Prostate gland (tissue), 2 donors: ENCODE results near the gene TSPAN12. TPM values are rescaled to one million over a fixed set of nuclear protein-coding genes. Genes with fewer than 3 reads are reported as not detected.

Experiments
- DNase-seq: peaks from one replicate; pipeline ENCODE4 v3.0.0-alpha.2; 2019; ENCODE audit warnings: low spot score
- H3K27ac ChIP-seq, 2 donors: fragments of 200-600 bp; sonication (generic); 2 replicates each; pipeline ENCODE4 v1.5.1; 2017 to 2019
- H3K27me3 ChIP-seq: fragments of 200-600 bp; sonication (generic); replicated peaks from 2 replicates; pipeline ENCODE4 v1.5.1; 2019; ENCODE audit not compliant: insufficient read depth
- H3K36me3 ChIP-seq, 2 donors: fragments of 200-600 bp; sonication (generic); 1 replicate in 1 of 2; 2 replicates in 1 of 2; pipeline versions ENCODE4 v1.5.1 to v1.8.1; 2017 to 2019
- H3K4me1 ChIP-seq: fragments of 200-600 bp; sonication (generic); replicated peaks from 2 replicates; pipeline ENCODE4 v1.5.1; 2019
- H3K4me3 ChIP-seq, 2 donors: fragments of 200-600 bp; sonication (generic); 2 replicates each; pipeline ENCODE4 v1.5.1; 2017 to 2019
- H3K9me3 ChIP-seq: fragments of 200-600 bp; sonication (generic); 2 replicates; pipeline ENCODE4 v1.5.1; 2017
- CTCF ChIP-seq, 4 experiments: fragments of 200-600 bp in 2 of 4; fragments of 450-650 bp in 2 of 4; sonication (generic) in 2 of 4; IDR thresholded peaks; 1 replicate in 3 of 4; 2 replicates in 1 of 4; pipeline ENCODE4 v1.5.1; 2016 to 2019; ENCODE audit warnings: antibody characterized with exemption in 4 of 4, mild to moderate bottlenecking in 2 of 4, moderate library complexity in 2 of 4
- POLR2A ChIP-seq: fragments of 450-650 bp; IDR thresholded peaks from one replicate; pipeline ENCODE4 v1.6.1; 2016; ENCODE audit warnings: antibody characterized with exemption, mild to moderate bottlenecking
- POLR2AphosphoS5 ChIP-seq: sonication (generic); formaldehyde crosslinking; IDR thresholded peaks from one replicate; pipeline ENCODE4 v1.6.1; 2017; ENCODE audit warnings: antibody characterized with exemption
- WGBS: methylation state at CpG from one replicate; pipeline ENCODE4 v1.1.5; 2018; 5-methylcytosine and 5-hydroxymethylcytosine counted together
- intact Hi-C: fragments of 100-400 bp; cut with DNase I; formaldehyde crosslinking; loops from one replicate; pipeline ENCODE4 v1.14.2; 2022
- total RNA-seq, 2 donors: library from RNA; depleted of rRNA; stranded (reverse); fragments of >200 nt; gene quantifications; one replicate each; pipeline ENCODE4 v1.1.0, GENCODE V29; 2016

Gene TSPAN12
- total RNA-seq, 2 donors from 2014 or later, result 14.5 to 16.2 TPM

- Histone ChIP-seq H3K4me1 (no peaks in the 10 kb centered on the region), H3K4me3 (no peak overlapping the region), H3K36me3 (no peaks in the 10 kb centered on the region), H3K27me3 (no peaks in the 10 kb centered on the region), H3K27ac (no peak overlapping the region), H3K9me3 (no peaks in the 10 kb centered on the region)
- TF ChIP-seq POLR2A, result no peak
- TF ChIP-seq CTCF (IDR thresholded peaks at IDR 0.05), result no peak
- TF ChIP-seq POLR2AphosphoS5, result no peak
- no peak for DNase-seq
- intact Hi-C loops, result no loop called here
These were observed 38.1 kb downstream of the TSPAN12 start for GRCh38 chr7:120819861-120820260.

GRCh38 chr7:120817851-120818250 lies 40.1 kb downstream of the TSPAN12 start:
- DNase-seq, result no peak
- Histone ChIP-seq H3K4me1 (no peaks in the 10 kb centered on the region), H3K9me3 (no peaks in the 10 kb centered on the region), H3K4me3 (no peak overlapping the region), H3K27me3 (no peaks in the 10 kb centered on the region), H3K27ac (no peak overlapping the region), H3K36me3 (no peaks in the 10 kb centered on the region)
- 68% methylated on average over 2 of the region's 2 CpGs for WGBS
- TF ChIP-seq POLR2AphosphoS5, result no peak
- no peak for TF ChIP-seq POLR2A
- no peak for TF ChIP-seq CTCF (IDR thresholded peaks at IDR 0.05)
- intact Hi-C loops, result no loop called here

GRCh38 chr7:120814253-120814939 lies 43.5 kb downstream of the TSPAN12 start:
- intact Hi-C loops, result no loop called here
- 66% methylated on average over 6 of the region's 6 CpGs for WGBS
- TF ChIP-seq POLR2AphosphoS5 (no peak), POLR2A (no peak), CTCF (IDR thresholded peaks at IDR 0.05) (no peak)

GRCh38 chr7:120813546-120814252 lies 44.2 kb downstream of the TSPAN12 start:
- intact Hi-C loops, result no loop called here
- no peak for TF ChIP-seq CTCF (IDR thresholded peaks at IDR 0.05)
- no peak for TF ChIP-seq POLR2AphosphoS5
- no peak for TF ChIP-seq POLR2A
- no peaks in the 10 kb centered on the region for H3K36me3 ChIP-seq
- H3K27ac ChIP-seq, result no peak overlapping the region
- no peaks in the 10 kb centered on the region for H3K4me1 ChIP-seq
- no peaks in the 10 kb centered on the region for H3K27me3 ChIP-seq
- no peaks in the 10 kb centered on the region for H3K9me3 ChIP-seq
- 72% methylated on average over 4 of the region's 4 CpGs for WGBS
- DNase-seq, result no peak
- no peak overlapping the region for H3K4me3 ChIP-seq

More at GRCh38 chr7:120814253-120814939, 43.5 kb downstream of the TSPAN12 start:
- H3K9me3 ChIP-seq, result no peaks in the 10 kb centered on the region
- no peaks in the 10 kb centered on the region for H3K36me3 ChIP-seq
- H3K4me3 ChIP-seq, result no peak overlapping the region
- DNase-seq, result no peak
- no peak overlapping the region for H3K27ac ChIP-seq
- H3K4me1 ChIP-seq, result no peaks in the 10 kb centered on the region
- no peaks in the 10 kb centered on the region for H3K27me3 ChIP-seq

GRCh38 chr7:120813089-120813488 lies 44.9 kb downstream of the TSPAN12 start:
- TF ChIP-seq POLR2A (no peak), POLR2AphosphoS5 (no peak), CTCF (IDR thresholded peaks at IDR 0.05) (no peak)
- intact Hi-C loops, result no loop called here
- H3K27me3 ChIP-seq, result no peaks in the 10 kb centered on the region
- no peaks in the 10 kb centered on the region for H3K4me1 ChIP-seq
- no peak overlapping the region for H3K4me3 ChIP-seq
- H3K9me3 ChIP-seq, result no peaks in the 10 kb centered on the region
- no peak overlapping the region for H3K27ac ChIP-seq
- no peak for DNase-seq
- H3K36me3 ChIP-seq, result no peaks in the 10 kb centered on the region
